GM12864 (cell line): ENCODE results near the gene CALCOCO1.

Experiments
- DNase-seq: peaks from one replicate; pipeline ENCODE4 v3.0.0-alpha.2; 2011; ENCODE audit warnings: low read depth
- H3K4me3 ChIP-seq: 2 replicates; pipeline ENCODE4 v1.5.1; 2011; ENCODE audit warnings: mild to moderate bottlenecking, low read depth, low read length, control low read depth
- TF ChIP-seq, protein P1 (sequence below): IDR thresholded peaks from 2 replicates; pipeline ENCODE4 v1.5.1; 2011; ENCODE audit warnings: low read depth, mild to moderate bottlenecking, moderate library complexity, low read length, control low read depth, inconsistent platforms; ENCODE audit errors: missing control alignments

CALCOCO1 gene

DNA sequence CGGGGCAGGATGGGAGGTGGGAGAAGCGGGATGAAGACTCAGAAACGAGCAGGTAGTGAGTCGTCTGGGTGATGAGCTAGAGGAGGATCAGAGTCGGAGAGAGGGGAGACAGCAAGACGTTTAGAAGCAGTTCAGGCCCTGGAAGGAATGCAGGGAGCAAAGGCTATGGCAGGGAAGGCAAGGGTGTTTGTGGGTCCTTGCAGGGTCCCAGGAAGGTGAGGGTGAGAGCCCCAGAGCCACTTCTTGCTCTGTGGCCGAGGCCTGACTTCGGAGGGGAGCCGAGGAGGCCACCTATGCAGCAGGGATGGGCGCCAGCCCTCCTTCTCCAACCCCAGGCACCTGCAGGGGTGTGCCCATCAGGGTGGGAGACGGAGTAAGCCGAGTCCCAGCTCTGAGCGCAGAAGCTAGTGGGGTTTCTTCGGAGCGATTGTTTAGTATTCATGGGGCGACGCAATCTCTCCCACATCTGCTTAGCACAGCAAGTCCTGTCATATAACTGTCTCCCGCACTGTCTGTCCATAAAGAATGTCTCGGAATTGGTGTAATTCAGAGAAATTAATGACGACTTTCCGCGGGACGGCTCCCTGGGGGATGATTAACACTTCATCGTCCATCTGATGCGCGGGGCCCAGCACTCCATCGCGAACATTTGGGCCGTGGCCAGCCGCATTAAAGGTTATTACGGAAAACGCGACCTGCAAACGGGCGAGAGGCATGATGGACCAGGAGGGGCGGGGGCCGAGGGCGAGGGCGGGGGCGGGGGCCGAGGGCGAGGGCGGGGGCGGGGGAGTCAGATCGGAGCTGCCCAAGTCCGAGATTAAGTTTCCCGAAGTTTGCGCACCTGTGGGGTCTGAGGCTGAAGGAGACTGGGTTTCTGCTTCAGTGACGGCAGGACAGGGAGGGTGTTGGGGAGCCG lies 12.2 kb upstream of the CALCOCO1 start:
- no peak for DNase-seq
- TF ChIP-seq, protein P1, sequence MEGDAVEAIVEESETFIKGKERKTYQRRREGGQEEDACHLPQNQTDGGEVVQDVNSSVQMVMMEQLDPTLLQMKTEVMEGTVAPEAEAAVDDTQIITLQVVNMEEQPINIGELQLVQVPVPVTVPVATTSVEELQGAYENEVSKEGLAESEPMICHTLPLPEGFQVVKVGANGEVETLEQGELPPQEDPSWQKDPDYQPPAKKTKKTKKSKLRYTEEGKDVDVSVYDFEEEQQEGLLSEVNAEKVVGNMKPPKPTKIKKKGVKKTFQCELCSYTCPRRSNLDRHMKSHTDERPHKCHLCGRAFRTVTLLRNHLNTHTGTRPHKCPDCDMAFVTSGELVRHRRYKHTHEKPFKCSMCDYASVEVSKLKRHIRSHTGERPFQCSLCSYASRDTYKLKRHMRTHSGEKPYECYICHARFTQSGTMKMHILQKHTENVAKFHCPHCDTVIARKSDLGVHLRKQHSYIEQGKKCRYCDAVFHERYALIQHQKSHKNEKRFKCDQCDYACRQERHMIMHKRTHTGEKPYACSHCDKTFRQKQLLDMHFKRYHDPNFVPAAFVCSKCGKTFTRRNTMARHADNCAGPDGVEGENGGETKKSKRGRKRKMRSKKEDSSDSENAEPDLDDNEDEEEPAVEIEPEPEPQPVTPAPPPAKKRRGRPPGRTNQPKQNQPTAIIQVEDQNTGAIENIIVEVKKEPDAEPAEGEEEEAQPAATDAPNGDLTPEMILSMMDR = no peak
- no peak overlapping the region for H3K4me3 ChIP-seq

DNA sequence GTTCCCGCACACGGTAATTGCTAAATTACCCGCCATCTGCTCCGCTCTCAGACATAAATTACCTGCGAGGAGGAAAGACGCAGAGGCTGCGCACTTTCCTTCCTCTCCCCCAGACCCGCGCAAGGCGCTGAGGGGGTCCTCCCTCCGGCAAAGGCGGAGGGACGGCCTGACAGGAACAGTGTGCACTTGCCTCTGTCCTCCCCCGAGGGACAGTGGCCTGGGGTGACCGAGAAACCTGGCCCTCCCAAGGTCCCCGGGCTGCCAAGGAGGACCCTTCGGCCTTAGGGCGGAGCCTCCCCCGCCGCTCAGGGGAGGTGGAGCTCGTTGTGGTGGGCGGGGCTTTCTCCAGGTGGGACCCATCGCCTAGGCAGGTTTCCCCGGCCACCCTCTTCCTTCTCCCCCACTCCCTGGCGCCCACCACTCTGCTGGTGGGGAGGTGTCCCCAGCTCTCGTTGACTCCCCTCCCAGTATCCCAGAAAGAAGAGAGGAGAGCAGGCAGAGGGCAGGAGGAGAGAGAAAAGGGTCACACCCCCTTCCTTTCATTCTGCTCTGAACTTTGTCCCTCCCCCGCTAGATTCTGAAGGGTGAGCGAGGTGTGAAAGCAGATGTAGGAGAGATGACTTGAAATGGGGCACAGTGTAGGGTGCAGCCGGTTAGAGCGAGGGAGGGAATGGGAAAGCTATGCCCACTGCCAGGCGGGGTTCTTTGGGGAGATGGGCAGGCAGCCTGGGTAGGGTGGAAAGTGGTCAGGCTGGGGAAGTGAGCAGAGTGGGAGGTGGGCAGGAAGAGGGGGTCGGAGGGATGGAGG lies 11.4 kb upstream of the CALCOCO1 start:
- DNase-seq = no peak
- TF ChIP-seq, protein P1 = no peak
- no peak overlapping the region for H3K4me3 ChIP-seq

DNA sequence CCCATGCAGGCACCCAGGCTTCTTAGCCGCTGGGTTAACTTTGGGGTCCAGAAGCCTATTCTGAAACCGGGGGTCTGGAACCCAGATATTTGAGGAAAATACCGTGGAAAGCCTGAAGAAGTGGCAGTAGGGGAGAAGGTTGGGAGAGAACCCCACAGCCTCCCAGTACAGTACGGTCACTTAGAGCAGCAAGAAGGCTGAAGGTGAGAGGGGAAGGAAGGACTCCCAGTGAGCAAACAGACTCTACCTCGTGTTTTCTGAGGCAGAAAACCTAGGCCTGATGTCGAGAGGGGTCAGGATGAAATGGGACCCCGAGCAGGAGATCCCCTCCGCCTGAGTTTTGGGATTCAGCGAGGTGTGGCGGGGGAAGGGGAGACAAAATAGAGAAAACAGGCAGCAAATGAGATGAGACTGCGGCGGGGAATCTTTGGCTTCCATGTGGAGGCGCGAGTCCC lies 10.7 kb upstream of the CALCOCO1 start:
- TF ChIP-seq, protein P1 = no peak
- no peak for DNase-seq
- H3K4me3 ChIP-seq = no peak overlapping the region

- TF ChIP-seq, protein P1 = no peak
- no peak overlapping the region for H3K4me3 ChIP-seq
- DNase-seq = no peak
These were observed 10.0 kb upstream of the CALCOCO1 start for GRCh38 chr12:53737093-53737808.

GRCh38 chr12:53736592-53736991 lies 9.3 kb upstream of the CALCOCO1 start:
- no peak overlapping the region for H3K4me3 ChIP-seq
- TF ChIP-seq, protein P1 = no peak
- no peak for DNase-seq

GRCh38 chr12:53735556-53735955 lies 8.3 kb upstream of the CALCOCO1 start:
- H3K4me3 ChIP-seq = no peak overlapping the region
- no peak for DNase-seq
- TF ChIP-seq, protein P1 = no peak
